HG03139 (cell line): ENCODE measurements around the gene FAM76A.
"Not testable (repeated sequence)": the region's sequence is repeated elsewhere in the genome, so short reads cannot be mapped to it uniquely, and the experiment has no call there.

ENCODE experiments used
- ATAC-seq: cut with Tn5 transposase; IDR thresholded peaks from one replicate; pipeline ENCODE4 v1.9.1; 2021; ENCODE audit not compliant: unreplicated experiment

The FAM76A gene

GRCh38 chr1:27774654-27775053, 48.9 kb downstream of the FAM76A start:
- no peak for ATAC-seq

- ATAC-seq, result not testable (repeated sequence)
Observed at GRCh38 chr1:27775336-27775735, 49.6 kb downstream of the FAM76A start.

- ATAC-seq, result not testable (repeated sequence)
Observed at GRCh38 chr1:27776276-27776675, 50.5 kb downstream of the FAM76A start.

GRCh38 chr1:27778056-27778455, 52.3 kb downstream of the FAM76A start:
- no peak for ATAC-seq

GRCh38 chr1:27779122-27779521, 53.4 kb downstream of the FAM76A start:
- ATAC-seq, result no peak

GRCh38 chr1:27782950-27783349, 57.2 kb downstream of the FAM76A start:
- no peak for ATAC-seq

DNA sequence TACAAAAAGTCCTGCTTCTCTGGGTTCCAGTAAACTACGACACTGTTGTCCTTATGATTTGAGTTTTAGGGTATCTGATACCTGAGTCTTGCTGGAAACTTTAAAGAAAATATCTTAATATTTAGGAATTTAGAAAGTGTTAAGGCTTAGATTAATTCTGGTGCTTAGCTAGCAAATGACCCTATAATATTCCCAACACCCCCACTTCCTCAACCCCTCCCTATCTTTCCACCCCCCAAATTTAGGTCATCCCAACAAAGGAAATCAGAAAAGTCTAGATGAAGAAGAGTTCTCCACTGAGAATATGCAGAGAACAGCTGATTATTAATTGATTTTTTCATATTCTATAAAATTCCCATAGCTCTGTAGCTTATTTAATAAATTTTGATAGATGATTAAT, 58.9 kb downstream of the FAM76A start:
- no peak for ATAC-seq

DNA sequence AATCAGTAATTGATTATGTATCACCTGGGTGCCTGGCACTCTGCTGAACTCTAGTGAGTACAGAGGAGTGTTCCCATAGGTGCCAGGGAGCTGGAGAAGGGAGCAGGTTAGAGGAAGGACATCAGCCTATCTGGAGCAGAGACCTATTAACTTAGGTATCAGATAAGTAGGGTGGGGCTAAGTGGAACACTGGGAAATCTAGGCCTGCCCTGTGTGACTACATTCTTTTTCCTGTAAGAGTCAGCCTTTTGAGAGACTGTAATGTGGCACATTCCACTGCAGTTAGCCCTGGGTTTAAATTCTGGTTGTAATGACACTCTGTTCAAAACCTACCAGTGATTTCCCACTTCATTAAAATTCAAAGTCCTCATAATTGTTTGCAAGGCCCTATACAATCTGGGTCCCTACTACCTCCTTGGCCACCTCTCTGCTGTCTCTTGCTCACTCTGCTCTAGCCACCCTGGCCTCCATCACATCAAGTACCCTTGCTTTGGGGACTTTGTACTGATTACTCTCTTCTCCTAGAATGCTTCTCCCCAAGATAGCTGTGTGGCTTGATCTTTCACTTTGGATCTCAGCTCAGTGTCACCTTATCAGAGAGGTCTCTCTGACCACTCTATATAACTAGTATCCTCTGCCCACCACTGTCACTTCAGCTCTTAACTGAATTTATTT, 60.2 kb downstream of the FAM76A start:
- no peak for ATAC-seq

- ATAC-seq, result no peak
Observed at GRCh38 chr1:27787895-27788294, 62.1 kb downstream of the FAM76A start.

DNA sequence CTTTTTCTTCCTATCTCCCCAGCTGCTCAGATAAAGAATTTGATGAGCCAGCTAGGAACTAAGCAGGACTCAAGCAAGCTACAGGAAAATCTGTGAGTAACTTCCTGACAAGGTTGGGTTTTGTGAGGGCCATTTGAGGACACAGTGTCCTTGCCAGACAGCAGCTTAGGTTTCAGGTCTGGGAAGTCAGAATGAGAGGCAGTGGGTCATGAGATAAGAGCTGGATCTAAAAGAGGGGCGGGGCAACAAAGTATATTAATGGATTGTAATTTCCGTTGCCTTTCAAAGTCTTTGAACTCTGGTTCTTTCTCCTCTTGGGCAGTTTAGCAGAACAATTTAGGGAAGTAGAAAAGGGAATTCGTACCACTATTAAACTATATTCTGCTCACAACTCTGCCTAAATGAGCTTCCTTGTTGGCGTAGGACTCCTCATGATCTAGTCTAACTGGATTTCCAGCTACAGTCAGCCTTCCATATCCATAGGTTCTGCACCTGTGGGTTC, 63.8 kb downstream of the FAM76A start:
- no peak for ATAC-seq

- ATAC-seq, result not testable (repeated sequence)
Observed at GRCh38 chr1:27790270-27790669, 64.5 kb downstream of the FAM76A start.

GRCh38 chr1:27795601-27796000, 69.8 kb downstream of the FAM76A start:
- ATAC-seq, result no peak

- no peak for ATAC-seq
Observed at GRCh38 chr1:27804791-27805190, 79.0 kb downstream of the FAM76A start.

GRCh38 chr1:27806758-27807157, 81.0 kb downstream of the FAM76A start:
- ATAC-seq, result no peak

DNA sequence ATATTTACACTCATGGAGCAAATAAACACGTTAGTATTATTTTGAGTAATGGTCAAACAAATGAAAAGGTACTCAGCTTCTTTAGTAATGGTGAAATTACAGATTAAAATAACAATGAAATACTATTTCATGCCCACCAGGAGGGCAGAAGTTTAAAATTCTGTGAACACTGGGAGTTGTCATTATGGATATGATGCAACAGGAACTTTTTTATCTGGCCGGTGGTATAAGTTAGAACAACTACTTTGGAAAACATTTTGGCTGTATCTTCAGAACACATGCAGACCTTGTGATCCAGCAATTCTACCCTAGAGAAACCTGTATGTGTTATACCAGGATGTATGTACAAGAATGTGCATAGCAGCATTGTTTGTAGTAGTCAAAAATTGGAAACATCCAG, 81.6 kb downstream of the FAM76A start:
- no peak for ATAC-seq

DNA sequence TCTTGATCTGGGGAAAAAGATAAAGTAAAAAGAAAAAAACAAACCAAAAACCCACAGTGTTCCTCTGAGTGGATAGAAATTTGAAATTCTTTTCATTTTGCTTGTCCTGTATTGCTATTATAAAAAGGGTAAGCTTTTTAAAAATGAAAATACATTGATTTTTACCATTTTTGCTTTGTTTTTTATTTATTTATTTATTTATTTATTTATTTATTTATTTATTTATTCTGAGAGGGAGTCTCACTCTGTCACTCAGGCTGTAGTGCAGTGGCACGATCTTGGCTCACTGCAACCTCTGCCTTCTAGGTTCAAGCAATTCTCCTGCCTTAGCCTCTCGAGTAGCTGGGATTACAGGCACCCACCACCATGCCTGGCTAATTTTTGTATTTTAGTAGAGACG, 82.4 kb downstream of the FAM76A start:
- not testable (repeated sequence) for ATAC-seq

- no peak for ATAC-seq
Observed at GRCh38 chr1:27809883-27810282, 84.1 kb downstream of the FAM76A start.

DNA sequence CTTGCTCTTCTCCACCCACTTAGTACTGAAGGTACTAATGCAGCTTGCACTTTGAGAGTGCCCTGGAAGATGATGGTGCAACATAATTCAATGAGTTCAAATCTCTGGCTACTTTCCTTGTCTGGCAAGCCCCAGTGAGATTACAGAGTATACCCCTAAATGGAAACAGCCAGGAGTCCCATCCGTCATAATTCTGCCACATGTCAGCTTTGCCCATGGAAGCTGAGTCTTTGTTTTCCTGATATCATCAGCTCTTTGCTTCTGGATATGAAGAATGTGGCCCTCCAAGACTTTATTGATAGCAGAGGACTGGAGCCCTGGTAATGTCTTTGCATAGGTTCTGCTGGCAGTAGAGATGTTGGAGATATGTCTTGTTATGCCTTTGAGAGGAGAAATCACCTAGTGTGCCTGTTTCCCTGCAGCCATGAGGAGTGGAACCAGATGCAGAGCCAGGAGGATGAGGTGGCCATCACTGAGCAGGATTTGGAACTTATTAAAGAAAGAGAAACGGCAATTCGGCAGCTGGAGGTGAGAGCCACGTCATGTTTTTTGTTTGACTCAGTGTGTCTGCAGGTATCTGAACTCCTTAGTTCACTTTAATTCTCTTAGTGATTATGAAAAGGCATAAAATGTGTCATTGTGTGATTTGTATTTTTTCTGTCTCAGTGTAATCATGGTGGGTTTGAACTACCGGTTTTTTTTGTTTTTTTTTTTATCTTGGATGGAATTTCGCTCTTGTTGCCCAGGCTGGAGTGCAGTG, 86.2 kb downstream of the FAM76A start:
- no peak for ATAC-seq
